IPS-NIHi7 (cell line): Measurements from ENCODE around the gene SNED1.
A peak's percentile ranks its signal among the peaks of the same experiment; 100 is the strongest.

Experiments used
- DNase-seq: peaks from one replicate; pipeline ENCODE4 v3.0.0; 2012; ENCODE audit warnings: mixed read lengths; ENCODE audit errors: extremely low spot score

SNED1 gene

GRCh38 chr2:240960309-240960970, 38.0 kb upstream of the SNED1 start:
- DNase-seq: no peak

- DNase-seq: no peak
Measured at GRCh38 chr2:240960971-240961876, 37.2 kb upstream of the SNED1 start.

- DNase-seq: no peak
Measured at GRCh38 chr2:240961910-240962299, 36.5 kb upstream of the SNED1 start.

- no peak for DNase-seq
Measured at GRCh38 chr2:240962300-240963064, 35.9 kb upstream of the SNED1 start.

GRCh38 chr2:240963065-240963867, 35.2 kb upstream of the SNED1 start:
- no peak for DNase-seq

- no peak for DNase-seq
Measured at GRCh38 chr2:240963868-240964703, 34.3 kb upstream of the SNED1 start.

- no peak for DNase-seq
Measured at GRCh38 chr2:240964704-240965295, 33.6 kb upstream of the SNED1 start.

GRCh38 chr2:240965296-240965904, 33.0 kb upstream of the SNED1 start:
- no peak for DNase-seq

- no peak for DNase-seq
Measured at GRCh38 chr2:240965905-240966456, 32.4 kb upstream of the SNED1 start.

- DNase-seq: no peak
Measured at GRCh38 chr2:240966457-240966905, 31.9 kb upstream of the SNED1 start.

- no peak for DNase-seq
Measured at GRCh38 chr2:240966906-240967680, 31.3 kb upstream of the SNED1 start.

GRCh38 chr2:240967681-240968621, 30.5 kb upstream of the SNED1 start:
- DNase-seq: no peak

- DNase-seq: peak; percentile 61
Measured at GRCh38 chr2:240968731-240969624, 29.4 kb upstream of the SNED1 start.

- DNase-seq: no peak
Measured at GRCh38 chr2:240970104-240970503, 28.3 kb upstream of the SNED1 start.

- DNase-seq: no peak
Measured at GRCh38 chr2:240970816-240971215, 27.6 kb upstream of the SNED1 start.

- DNase-seq: no peak
Measured at GRCh38 chr2:240972201-240972600, 26.2 kb upstream of the SNED1 start.
